HEK293 (cell line): Measurements from ENCODE around the gene TSSK6.
A peak's percentile ranks its signal among the peaks of the same experiment; 100 is the strongest.

Source experiments
- CTCF ChIP-seq: fragments of 450-650 bp; formaldehyde crosslinking; IDR thresholded peaks from 2 replicates; pipeline ENCODE4 v1.5.1; 2016; ENCODE audit warnings: missing biosample characterization, missing genetic modification characterization
- EGR2 ChIP-seq: fragments of 450-650 bp; formaldehyde crosslinking; IDR thresholded peaks from 2 replicates; pipeline ENCODE4 v1.5.1; 2016; ENCODE audit warnings: low read depth, missing biosample characterization, missing genetic modification characterization
- MEIS1 ChIP-seq: sonication (generic); formaldehyde crosslinking; IDR thresholded peaks from 2 replicates; pipeline ENCODE4 v1.8.1; 2022; ENCODE audit warnings: missing genetic modification reagents, mild to moderate bottlenecking, borderline replicate concordance
- OSR2 ChIP-seq: fragments of 450-650 bp; formaldehyde crosslinking; IDR thresholded peaks from 2 replicates; pipeline ENCODE4 v1.5.1; 2016; ENCODE audit warnings: missing biosample characterization, missing genetic modification characterization
- PATZ1 ChIP-seq: fragments of 450-650 bp; formaldehyde crosslinking; IDR thresholded peaks from 2 replicates; pipeline ENCODE4 v1.5.1; 2016; ENCODE audit warnings: missing biosample characterization, missing genetic modification characterization
- PBX3 ChIP-seq: sonication (generic); formaldehyde crosslinking; IDR thresholded peaks from 2 replicates; pipeline ENCODE4 v1.8.1; 2022; ENCODE audit warnings: mild to moderate bottlenecking, moderate library complexity, missing genetic modification reagents
- SCRT2 ChIP-seq: fragments of 450-650 bp; formaldehyde crosslinking; IDR thresholded peaks from 2 replicates; pipeline ENCODE4 v1.5.1; 2016; ENCODE audit warnings: missing biosample characterization, missing genetic modification characterization
- SP7 ChIP-seq: fragments of 450-650 bp; formaldehyde crosslinking; IDR thresholded peaks from 2 replicates; pipeline ENCODE4 v1.5.1; 2016; ENCODE audit warnings: missing biosample characterization, missing genetic modification characterization
- YY1 ChIP-seq: fragments of 450-650 bp; formaldehyde crosslinking; IDR thresholded peaks from 2 replicates; pipeline ENCODE4 v1.5.1; 2018; ENCODE audit warnings: missing biosample characterization, missing genetic modification characterization
- ZBTB20 ChIP-seq: fragments of 450-650 bp; formaldehyde crosslinking; IDR thresholded peaks from 2 replicates; pipeline ENCODE4 v1.5.1; 2016; ENCODE audit warnings: missing biosample characterization, missing genetic modification characterization
- ZBTB26 ChIP-seq: fragments of 450-650 bp; formaldehyde crosslinking; optimal IDR thresholded peaks from 2 replicates; pipeline ENCODE3; 2016; ENCODE audit warnings: missing biosample characterization, mild to moderate bottlenecking, missing genetic modification characterization
- ZFP37 ChIP-seq: fragments of 450-650 bp; formaldehyde crosslinking; IDR thresholded peaks from 2 replicates; pipeline ENCODE4 v1.5.1; 2016; ENCODE audit warnings: missing biosample characterization, missing genetic modification characterization
- ZFP41 ChIP-seq: fragments of 450-650 bp; formaldehyde crosslinking; IDR thresholded peaks from 2 replicates; pipeline ENCODE4 v1.5.1; 2016; ENCODE audit warnings: missing biosample characterization, missing genetic modification characterization, borderline replicate concordance
- ZNF214 ChIP-seq: fragments of 450-650 bp; formaldehyde crosslinking; IDR thresholded peaks from 2 replicates; pipeline ENCODE4 v1.5.1; 2017; ENCODE audit warnings: missing biosample characterization, mild to moderate bottlenecking, missing genetic modification characterization, borderline replicate concordance
- ZNF23 ChIP-seq: fragments of 450-650 bp; formaldehyde crosslinking; IDR thresholded peaks from 2 replicates; pipeline ENCODE4 v1.5.1; 2016; ENCODE audit warnings: missing biosample characterization, missing genetic modification characterization, borderline replicate concordance
- ZNF398 ChIP-seq: fragments of 450-650 bp; formaldehyde crosslinking; IDR thresholded peaks from 2 replicates; pipeline ENCODE4 v1.5.1; 2017; ENCODE audit warnings: missing biosample characterization, missing genetic modification characterization
- ZNF449 ChIP-seq: fragments of 450-650 bp; formaldehyde crosslinking; IDR thresholded peaks from 2 replicates; pipeline ENCODE4 v1.5.1; 2017; ENCODE audit warnings: missing biosample characterization, mild to moderate bottlenecking, missing genetic modification characterization, moderate library complexity
- ZNF510 ChIP-seq: fragments of 450-650 bp; formaldehyde crosslinking; IDR thresholded peaks from 2 replicates; pipeline ENCODE4 v1.5.1; 2018; ENCODE audit warnings: mild to moderate bottlenecking, missing genetic modification characterization, missing biosample characterization; ENCODE audit not compliant: insufficient replicate concordance
- ZNF560 ChIP-seq: fragments of 450-650 bp; formaldehyde crosslinking; IDR thresholded peaks from 2 replicates; pipeline ENCODE4 v1.5.1; 2017; ENCODE audit warnings: missing biosample characterization, missing genetic modification characterization, borderline replicate concordance
- ZNF596 ChIP-seq: fragments of 450-650 bp; IDR thresholded peaks from 2 replicates; pipeline ENCODE4 v1.5.0; 2018; ENCODE audit warnings: missing biosample characterization, mild to moderate bottlenecking, missing genetic modification characterization, moderate library complexity
- ZNF600 ChIP-seq: fragments of 450-650 bp; formaldehyde crosslinking; IDR thresholded peaks from 2 replicates; pipeline ENCODE4 v1.5.1; 2016; ENCODE audit warnings: missing biosample characterization, missing genetic modification characterization
- ZNF629 ChIP-seq: fragments of 450-650 bp; formaldehyde crosslinking; IDR thresholded peaks from 2 replicates; pipeline ENCODE4 v1.5.1; 2017; ENCODE audit warnings: missing biosample characterization, missing genetic modification characterization
- ZNF639 ChIP-seq: fragments of 450-650 bp; formaldehyde crosslinking; IDR thresholded peaks from 2 replicates; pipeline ENCODE4 v1.5.1; 2016; ENCODE audit warnings: missing biosample characterization, missing genetic modification characterization
- ZNF654 ChIP-seq: fragments of 450-650 bp; formaldehyde crosslinking; IDR thresholded peaks from 2 replicates; pipeline ENCODE4 v1.5.1; 2016; ENCODE audit warnings: low read depth, missing biosample characterization, missing genetic modification characterization
- ZNF660 ChIP-seq: fragments of 450-650 bp; IDR thresholded peaks from 2 replicates; pipeline ENCODE4 v1.5.1; 2018; ENCODE audit warnings: missing biosample characterization, mild to moderate bottlenecking, missing genetic modification characterization
- ZSCAN30 ChIP-seq: fragments of 450-650 bp; IDR thresholded peaks from 2 replicates; pipeline ENCODE4 v1.5.1; 2018; ENCODE audit warnings: missing biosample characterization, mild to moderate bottlenecking, missing genetic modification characterization, moderate library complexity

The TSSK6 gene

GRCh38 chr19:19531951-19532805 is 16.8 kb upstream of the TSSK6 start (continued):
- TF ChIP-seq ZNF639 (tag by site-specific recombination), result no peak
- no peak for TF ChIP-seq ZFP41 (tag by site-specific recombination)
- no peak for TF ChIP-seq ZNF214 (tag by site-specific recombination)
- TF ChIP-seq MEIS1 (CRISPR knock-in tag), result no peak
- no peak for TF ChIP-seq SCRT2
- 0 out of 2 replicates have a peak, but pooled peaks have one; percentile 37 for TF ChIP-seq ZNF660 (tag by site-specific recombination)
- no peak for TF ChIP-seq ZNF398 (tag by site-specific recombination)
- TF ChIP-seq ZNF449 (tag by site-specific recombination), result no peak
- peak; percentile 91 for TF ChIP-seq CTCF (tag by site-specific recombination)
- no peak for TF ChIP-seq ZNF510 (tag by site-specific recombination)
- TF ChIP-seq EGR2, result 0 out of 2 replicates have a peak, but pooled peaks have one; percentile 7
- TF ChIP-seq ZBTB26, result peak; percentile 30
- TF ChIP-seq ZNF560 (tag by site-specific recombination), result no peak
- no peak for TF ChIP-seq OSR2 (tag by site-specific recombination)
- TF ChIP-seq SP7, result 0 out of 2 replicates have a peak, but pooled peaks have one; percentile 21
- no peak for TF ChIP-seq YY1
- no peak for TF ChIP-seq ZNF23 (tag by site-specific recombination)
- TF ChIP-seq ZNF600, result peak; percentile 49; the same call in 1 of the 2 replicates
- TF ChIP-seq ZFP37 (tag by site-specific recombination), result peak; percentile 45; the same call in 1 of the 2 replicates
- no peak for TF ChIP-seq ZBTB20 (tag by site-specific recombination)
- TF ChIP-seq ZNF596 (tag by site-specific recombination), result no peak
- no peak for TF ChIP-seq ZNF629 (tag by site-specific recombination)
- no peak for TF ChIP-seq PBX3 (CRISPR knock-in tag)
- TF ChIP-seq ZNF654 (tag by site-specific recombination), result peak; percentile 66
- peak; percentile 18; the same call in 1 of the 2 replicates for TF ChIP-seq PATZ1 (tag by site-specific recombination)
- TF ChIP-seq ZSCAN30 (tag by site-specific recombination), result peak; percentile 50; the same call in 1 of the 2 replicates
